Body of pancreas (tissue), 4 donors: ENCODE measurements around the gene SFRP4. TPM values are rescaled to one million over a fixed set of nuclear protein-coding genes. Genes with fewer than 3 reads are reported as not detected.

Experiments used
- ATAC-seq: fragments of 150-250 bp; one replicate; pipeline ENCODE4 v1.9.1; 2016
- DNase-seq, 4 donors: peaks; one replicate each; pipeline ENCODE4 v3.0.0-alpha.2; 2019
- H3K27ac ChIP-seq, 4 donors: fragments of 200-600 bp; sonication (generic); 1 replicate in 3 of 4; 2 replicates in 1 of 4; pipeline versions ENCODE4 v1.5.1 to v1.6.1; 2016 to 2019; ENCODE audit warnings: mild to moderate bottlenecking in 1 of 4, mixed read lengths in 1 of 4, moderate library complexity in 1 of 4
- H3K27me3 ChIP-seq, 2 donors: fragments of 200-600 bp; sonication (generic); one replicate each; pipeline ENCODE4 v1.6.0; 2016; ENCODE audit warnings: mild to moderate bottlenecking in 1 of 2
- H3K36me3 ChIP-seq, 2 donors: fragments of 200-600 bp; sonication (generic); replicated peaks in 1 of 2; 2 replicates each; pipeline ENCODE4 v1.5.1; 2016; ENCODE audit warnings: low read depth in 2 of 2; ENCODE audit not compliant: insufficient read depth in 1 of 2
- H3K4me1 ChIP-seq: fragments of 200-600 bp; sonication (generic); one replicate; pipeline ENCODE4 v1.6.0; 2016
- H3K4me3 ChIP-seq, 2 donors: fragments of 200-600 bp; sonication (generic); 1 replicate in 1 of 2; 2 replicates in 1 of 2; pipeline ENCODE4 v1.5.1; 2016 to 2019
- H3K9me3 ChIP-seq, 3 donors: fragments of 200-600 bp; sonication (generic); 1 replicate in 2 of 3; 2 replicates in 1 of 3; pipeline ENCODE4 v1.5.1; 2016
- POLR2A ChIP-seq, 3 donors: fragments of 450-650 bp; IDR thresholded peaks; one replicate each; pipeline ENCODE4 v1.6.1; 2016; ENCODE audit warnings: antibody characterized with exemption in 3 of 3, mild to moderate bottlenecking in 2 of 3
- WGBS, 2 donors: methylation state at CpG; one replicate each; pipeline ENCODE4 v1.1.5; 2017; 5-methylcytosine and 5-hydroxymethylcytosine counted together
- intact Hi-C: fragments of 100-400 bp; cut with DNase I; formaldehyde crosslinking; loops from one replicate; pipeline ENCODE4 v1.15.1; 2023
- total RNA-seq, 2 donors: library from RNA; depleted of rRNA; stranded (reverse); fragments of >200 nt; gene quantifications; one replicate each; pipeline ENCODE4 v1.1.0, GENCODE V29; 2016
- TF ChIP-seq, protein P1 (sequence below), 7 experiments: fragments of 450-650 bp in 4 of 7; fragments of 200-600 bp in 3 of 7; sonication (generic) in 3 of 7; IDR thresholded peaks; one replicate each; pipeline ENCODE4 v1.5.1; 2016 to 2019; ENCODE audit warnings: antibody characterized with exemption in 7 of 7

The SFRP4 gene
- total RNA-seq, 2 donors from 2014 or later: 5.3 to 9.1 TPM

GRCh38 chr7:37921876-37922275 lies 5.3 kb upstream of the SFRP4 start:
- H3K36me3 ChIP-seq: no peaks in the 10 kb centered on the region
- TF ChIP-seq, protein P1, sequence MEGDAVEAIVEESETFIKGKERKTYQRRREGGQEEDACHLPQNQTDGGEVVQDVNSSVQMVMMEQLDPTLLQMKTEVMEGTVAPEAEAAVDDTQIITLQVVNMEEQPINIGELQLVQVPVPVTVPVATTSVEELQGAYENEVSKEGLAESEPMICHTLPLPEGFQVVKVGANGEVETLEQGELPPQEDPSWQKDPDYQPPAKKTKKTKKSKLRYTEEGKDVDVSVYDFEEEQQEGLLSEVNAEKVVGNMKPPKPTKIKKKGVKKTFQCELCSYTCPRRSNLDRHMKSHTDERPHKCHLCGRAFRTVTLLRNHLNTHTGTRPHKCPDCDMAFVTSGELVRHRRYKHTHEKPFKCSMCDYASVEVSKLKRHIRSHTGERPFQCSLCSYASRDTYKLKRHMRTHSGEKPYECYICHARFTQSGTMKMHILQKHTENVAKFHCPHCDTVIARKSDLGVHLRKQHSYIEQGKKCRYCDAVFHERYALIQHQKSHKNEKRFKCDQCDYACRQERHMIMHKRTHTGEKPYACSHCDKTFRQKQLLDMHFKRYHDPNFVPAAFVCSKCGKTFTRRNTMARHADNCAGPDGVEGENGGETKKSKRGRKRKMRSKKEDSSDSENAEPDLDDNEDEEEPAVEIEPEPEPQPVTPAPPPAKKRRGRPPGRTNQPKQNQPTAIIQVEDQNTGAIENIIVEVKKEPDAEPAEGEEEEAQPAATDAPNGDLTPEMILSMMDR (IDR thresholded peaks at IDR 0.05): no peak
- no peak for TF ChIP-seq POLR2A (IDR thresholded peaks at IDR 0.05)
- 50 to 64% methylated on average over 4 of the region's 4 CpGs for WGBS, 2 donors
- DNase-seq (no peak), ATAC-seq (no peak)
- no peak overlapping the region for H3K4me3 ChIP-seq
- no peaks in the 10 kb centered on the region for H3K27me3 ChIP-seq
- H3K4me1 ChIP-seq: peaks cover 37% of the 10 kb centered on the region
- H3K9me3 ChIP-seq: no peaks in the 10 kb centered on the region
- H3K27ac ChIP-seq: no peak overlapping the region
- intact Hi-C loops: no loop called here

DNA sequence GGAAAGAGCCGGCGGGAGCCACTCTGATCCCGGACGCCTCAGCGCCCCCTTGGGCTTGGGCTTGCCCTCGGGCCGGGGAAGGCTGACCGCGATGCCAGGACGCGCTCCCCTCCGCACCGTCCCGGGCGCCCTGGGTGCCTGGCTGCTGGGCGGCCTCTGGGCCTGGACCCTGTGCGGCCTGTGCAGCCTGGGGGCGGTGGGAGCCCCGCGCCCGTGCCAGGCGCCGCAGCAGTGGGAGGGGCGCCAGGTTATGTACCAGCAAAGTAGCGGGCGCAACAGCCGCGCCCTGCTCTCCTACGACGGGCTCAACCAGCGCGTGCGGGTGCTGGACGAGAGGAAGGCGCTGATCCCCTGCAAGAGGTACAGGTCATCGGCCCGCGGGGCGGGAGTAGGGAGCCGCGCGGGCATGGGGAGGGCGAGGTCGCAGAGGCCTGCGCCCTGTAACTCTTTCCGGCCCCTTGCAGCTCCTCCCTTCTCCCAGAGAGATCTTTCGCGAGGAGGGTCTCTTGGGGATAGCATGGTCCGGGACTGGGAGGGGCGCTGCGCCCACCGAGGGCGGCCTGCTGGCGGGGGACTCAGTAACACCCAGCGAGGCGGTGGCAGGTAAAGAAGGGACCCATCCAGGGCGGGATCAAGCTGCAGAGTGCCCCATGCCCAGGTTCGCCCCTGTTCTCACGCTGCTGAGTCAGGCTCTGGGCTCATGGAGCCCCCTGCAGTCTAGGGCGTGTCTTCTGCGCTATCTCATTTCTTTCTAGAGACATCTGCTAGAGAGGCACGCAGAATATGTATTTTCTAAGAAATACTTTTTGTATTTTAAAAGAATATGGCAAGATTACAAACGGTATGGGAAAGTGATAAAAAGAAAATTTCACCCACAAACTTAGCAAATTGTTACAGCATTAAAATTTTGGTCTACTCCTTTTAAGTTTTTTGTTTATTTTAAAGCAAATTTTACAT lies 4.5 kb upstream of the SFRP4 start:
- Histone ChIP-seq H3K27me3 (no peaks in the 10 kb centered on the region), H3K9me3 (no peaks in the 10 kb centered on the region), H3K4me3 (peak overlapping the region; percentile 74 to 93), H3K36me3 (no peaks in the 10 kb centered on the region), H3K4me1 (peaks cover 44% of the 10 kb centered on the region), H3K27ac (peak overlapping the region; percentile 91 to 96 (median 93))
- intact Hi-C loops: no loop called here
- 1% methylated on average over 32 to 63 of the region's 63 CpGs for WGBS, 2 donors
- TF ChIP-seq, protein P1 (IDR thresholded peaks at IDR 0.05): no peak
- TF ChIP-seq POLR2A (IDR thresholded peaks at IDR 0.05): peak in 2 of 3 donors; percentile 52 to 60
- ATAC-seq: peak; percentile 63
- DNase-seq: peak; percentile 63 to 73 (median 68)

- intact Hi-C loops: no loop called here
- Histone ChIP-seq H3K27ac (peak within 1 kb of the TSS; percentile 91 to 96 (median 93)), H3K4me3 (peak within 1 kb of the TSS; percentile 74 to 93), H3K4me1 (peaks cover 51% of the 10 kb centered on the region), H3K36me3 (no peaks in the 10 kb centered on the region), H3K9me3 (no peaks in the 10 kb centered on the region), H3K27me3 (peaks cover 0 to 3% of the 10 kb centered on the region in 2 donors)
- peak; percentile 51 to 88 (median 87) for TF ChIP-seq POLR2A (IDR thresholded peaks at IDR 0.05)
- TF ChIP-seq, protein P1 (IDR thresholded peaks at IDR 0.05): peak in 6 of 7 experiments; percentile 26 to 73 (median 58)
- DNase-seq: peak; percentile 75 to 87 (median 84)
- ATAC-seq: peak; percentile 82
- WGBS, 2 donors: 9 to 21% methylated on average over 9 to 22 of the region's 22 CpGs
These were observed 3.8 kb upstream of the SFRP4 start, which contains the start of gene EPDR1 for GRCh38 chr7:37920305-37920848. TSS of gene EPDR1 (plus strand) at chr7:37920640. CDS start at chr7:37920940, 300 bp downstream.

DNA sequence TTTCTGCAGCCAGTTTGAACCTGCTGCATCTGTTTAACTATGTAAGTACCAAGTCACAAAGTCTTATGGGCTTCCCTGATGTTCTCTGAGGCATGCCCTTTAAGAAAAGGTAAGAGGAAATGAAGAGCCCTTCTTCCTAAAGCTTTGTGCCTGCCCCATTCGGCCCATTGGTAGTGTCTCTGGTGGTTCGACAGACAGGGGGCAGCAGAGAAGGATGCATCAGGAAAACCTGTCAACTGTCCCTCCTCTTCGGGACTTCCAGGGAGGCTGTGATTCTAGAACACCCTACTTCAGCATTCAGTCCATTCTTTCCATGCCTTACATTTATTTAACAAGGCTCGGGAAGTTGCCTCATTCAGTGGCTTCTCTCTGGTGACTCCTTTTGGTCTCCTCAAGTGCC lies 1.9 kb upstream of the SFRP4 start:
- Histone ChIP-seq H3K4me3 (no peak overlapping the region), H3K4me1 (peaks cover 46% of the 10 kb centered on the region), H3K36me3 (no peaks in the 10 kb centered on the region), H3K27ac (no peak overlapping the region), H3K27me3 (peaks cover 0 to 3% of the 10 kb centered on the region in 2 donors), H3K9me3 (no peaks in the 10 kb centered on the region)
- TF ChIP-seq POLR2A (IDR thresholded peaks at IDR 0.05): no peak
- TF ChIP-seq, protein P1 (IDR thresholded peaks at IDR 0.05): no peak
- intact Hi-C loops: no loop called here
- no peak for DNase-seq
- no peak for ATAC-seq
- 42 to 59% methylated on average over 4 of the region's 4 CpGs for WGBS, 2 donors
